HL-60 (cell line): ENCODE results near the gene SLC7A9.

Source experiments
- CTCF ChIP-seq: IDR thresholded peaks from one replicate; pipeline ENCODE4 v1.5.1; 2011; ENCODE audit warnings: low read length, control low read depth, inconsistent platforms; ENCODE audit not compliant: insufficient read depth
- GABPA ChIP-seq: IDR thresholded peaks from 2 replicates; pipeline ENCODE4 v1.6.1; 2012; ENCODE audit warnings: low read depth
- POLR2AphosphoS5 ChIP-seq: IDR thresholded peaks from 2 replicates; pipeline ENCODE4 v1.6.1; 2012; ENCODE audit warnings: low read depth
- REST ChIP-seq: IDR thresholded peaks from 2 replicates; pipeline ENCODE4 v1.6.1; 2012; ENCODE audit warnings: low read depth; ENCODE audit not compliant: insufficient replicate concordance
- SPI1 ChIP-seq: IDR thresholded peaks from 2 replicates; pipeline ENCODE4 v1.6.1; 2012; ENCODE audit warnings: low read depth, mild to moderate bottlenecking, borderline replicate concordance

GRCh38 chr19:32858559-32858958 is 11.0 kb downstream of the SLC7A9 start:
- TF ChIP-seq CTCF (no peak), REST (no peak), GABPA (no peak), POLR2AphosphoS5 (no peak), SPI1 (no peak)
